Measurements from ENCODE around the gene EIPR1. TPM values are rescaled to one million over a fixed set of nuclear protein-coding genes. Genes with fewer than 3 reads are reported as not detected.

Gene EIPR1
- total and polyA plus RNA-seq, 2 of the 13 experiments (the other 11 are each of a cell fraction or from before 2014, with no cell fraction given): 70.0 to 96.3 TPM

GRCh38 chr2:3392216-3392615 is 14.6 kb upstream of the EIPR1 start:
- Histone ChIP-seq H3K9ac (ENCODE audit: insufficient read depth, low read depth, low read length) (no peak overlapping the region), H3K27me3 (ENCODE audit: control insufficient read depth in 1 of 2, insufficient read depth in 2 of 2, low read length in 2 of 2) (no peaks in the 10 kb centered on the region), H3K4me1 (ENCODE audit: insufficient read depth, low read length) (no peaks in the 10 kb centered on the region), H3K4me2 (ENCODE audit: low read depth, low read length) (no peak overlapping the region), H3K36me3 (replicated peaks in 1 of 2; ENCODE audit: control insufficient read depth in 1 of 2, insufficient read depth in 2 of 2, low read length in 2 of 2) (peaks cover 16 to 51% of the 10 kb centered on the region in 2 experiments), H3K27ac (ENCODE audit: extremely low read length, insufficient read depth, low read length) (no peak overlapping the region), H3K79me2 (ENCODE audit: insufficient read depth, low read length) (no peaks in the 10 kb centered on the region), H4K20me1 (ENCODE audit: insufficient read depth, low read length) (no peaks in the 10 kb centered on the region), H3K4me3 (replicated peaks in 1 of 3; ENCODE audit: insufficient read depth in 1 of 3, low read depth in 2 of 3, low read length in 3 of 3) (no peak overlapping the region), H3K9me3 (ENCODE audit: low read length) (peaks cover 13% of the 10 kb centered on the region), H2AFZ (ENCODE audit: low read length) (no peak overlapping the region)
- WGBS (ENCODE audit: low lambda C conversion rate): 99% methylated on average over 4 of the region's 4 CpGs
- ChIA-PET CTCF (ENCODE audit: low intra/inter-chr PET ratio, low total read pairs) (no interaction called here), POLR2A (no interaction called here)
- BruUV-seq (replicated peaks): no TSS peak
- TF ChIP-seq ZNF484 (CRISPR knock-in tag; IDR thresholded peaks at IDR 0.05; ENCODE audit: borderline replicate concordance, low read depth) (no peak), ZNF790 (CRISPR knock-in tag; IDR thresholded peaks at IDR 0.05; ENCODE audit: borderline replicate concordance) (no peak), RXRA (CRISPR knock-in tag; IDR thresholded peaks at IDR 0.05) (no peak), ZNF713 (CRISPR knock-in tag; IDR thresholded peaks at IDR 0.05) (no peak), ZNF280B (CRISPR knock-in tag; IDR thresholded peaks at IDR 0.05; ENCODE audit: borderline replicate concordance) (no peak), GABPB1 (CRISPR knock-in tag; IDR thresholded peaks at IDR 0.05) (no peak), MATR3 (CRISPR knock-in tag; IDR thresholded peaks at IDR 0.05) (no peak), JARID2 (CRISPR knock-in tag; IDR thresholded peaks at IDR 0.05; ENCODE audit: insufficient replicate concordance) (no peak), ELF4 (CRISPR knock-in tag; IDR thresholded peaks at IDR 0.05; ENCODE audit: borderline replicate concordance) (no peak), ZIK1 (CRISPR knock-in tag; IDR thresholded peaks at IDR 0.05; ENCODE audit: borderline replicate concordance, low read depth) (no peak), SCMH1 (CRISPR knock-in tag; IDR thresholded peaks at IDR 0.05; ENCODE audit: borderline replicate concordance) (no peak)
- intact Hi-C loops (cut with micrococcal nuclease; ENCODE audit: unreplicated experiment) (no loop called here), in situ Hi-C loops (cut with HindIII; ENCODE audit: extremely low pct_ligation_motif_present, low pct_unique_long_range_greater_than_20kb) (no loop called here)
- no peak for FAIRE-seq
- DNase-seq (ENCODE audit: low spot score): no peak
- no peak for ATAC-seq

Data from HepG2 (cell line).